K562 (cell line): ENCODE results near the gene CUL9. TPM values are rescaled to one million over a fixed set of nuclear protein-coding genes. Genes with fewer than 3 reads are reported as not detected.

Experiments
- DEAF1 ChIP-seq: fragments of 450-650 bp; formaldehyde crosslinking; IDR thresholded peaks from 2 replicates; pipeline ENCODE4 v1.4.0; 2020; ENCODE audit warnings: mild to moderate bottlenecking, moderate library complexity
- DPF2 ChIP-seq: fragments of 450-650 bp; IDR thresholded peaks from 2 replicates; pipeline ENCODE4 v1.6.1; 2016
- EWSR1 ChIP-seq: fragments of 450-650 bp; IDR thresholded peaks from 2 replicates; pipeline ENCODE4 v1.6.1; 2018; ENCODE audit warnings: borderline replicate concordance, mild to moderate bottlenecking, low read depth, moderate library complexity; ENCODE audit not compliant: partially characterized antibody
- FOXA3 ChIP-seq, 2 experiments: fragments of 450-650 bp in 1 of 2; sonication (generic) in 1 of 2; formaldehyde crosslinking; IDR thresholded peaks in 1 of 2; conservative IDR thresholded peaks in 1 of 2; 2 replicates each; pipeline versions ENCODE4 v1.4.0 to v1.8.0; 2020 to 2022; ENCODE audit warnings: mild to moderate bottlenecking in 2 of 2, missing genetic modification reagents in 1 of 2
- FOXJ2 ChIP-seq: fragments of 200-800 bp; sonication (Bioruptor generic); IDR thresholded peaks from 2 replicates; pipeline ENCODE4 v1.6.1; 2016; ENCODE audit warnings: missing genetic modification characterization, missing compliant biosample characterization
- HDAC3 ChIP-seq: fragments of 450-650 bp; IDR thresholded peaks from 2 replicates; pipeline ENCODE4 v1.6.1; 2018; ENCODE audit warnings: borderline replicate concordance, mild to moderate bottlenecking, moderate library complexity; ENCODE audit not compliant: partially characterized antibody
- KLF1 ChIP-seq: fragments of 450-650 bp; IDR thresholded peaks from 2 replicates; pipeline ENCODE4 v1.6.1; 2016; ENCODE audit warnings: missing genetic modification characterization, missing compliant biosample characterization
- NCOA6 ChIP-seq: fragments of 450-650 bp; IDR thresholded peaks from 2 replicates; pipeline ENCODE4 v1.6.1; 2017; ENCODE audit warnings: mild to moderate bottlenecking
- NEUROD1 ChIP-seq: fragments of 150-350 bp; IDR thresholded peaks from 2 replicates; pipeline ENCODE4 v1.6.1; 2014; ENCODE audit warnings: borderline replicate concordance, low read length, low read depth; ENCODE audit not compliant: partially characterized antibody
- NFE2 ChIP-seq: IDR thresholded peaks from 2 replicates; pipeline ENCODE4 v1.6.1; 2014; ENCODE audit warnings: antibody characterized with exemption, low read depth
- NR2F6 ChIP-seq: fragments of 450-650 bp; formaldehyde crosslinking; IDR thresholded peaks from 2 replicates; pipeline ENCODE4 v1.4.0; 2020; ENCODE audit warnings: mild to moderate bottlenecking
- PURB ChIP-seq: sonication (generic); formaldehyde crosslinking; IDR thresholded peaks from 2 replicates; pipeline ENCODE4 v1.9.0; 2021; ENCODE audit warnings: low read depth, mild to moderate bottlenecking, missing genetic modification reagents
- RBM25 ChIP-seq: fragments of 200-400 bp; formaldehyde crosslinking; IDR thresholded peaks from 2 replicates; pipeline ENCODE4 v1.6.1; 2018; ENCODE audit warnings: low read length, low read depth, moderate library complexity; ENCODE audit not compliant: severe bottlenecking
- SREBF2 ChIP-seq: sonication (generic); formaldehyde crosslinking; IDR thresholded peaks from 2 replicates; pipeline ENCODE4 v1.4.0; 2020; ENCODE audit warnings: mild to moderate bottlenecking, missing genetic modification reagents
- TBL1XR1 ChIP-seq, 2 experiments: IDR thresholded peaks; 2 replicates each; pipeline ENCODE4 v1.6.1; 2012; ENCODE audit warnings: improper control_type of control experiment in 2 of 2, low read length in 2 of 2, mild to moderate bottlenecking in 1 of 2
- ZNF239 ChIP-seq: fragments of 250-450 bp; sonication (Bioruptor Pico); IDR thresholded peaks from 2 replicates; pipeline ENCODE4 v1.4.0; 2020; ENCODE audit warnings: mild to moderate bottlenecking
- ZNF324 ChIP-seq: fragments of 250-450 bp; sonication (Bioruptor Pico); IDR thresholded peaks from 2 replicates; pipeline ENCODE4 v1.4.0; 2020; ENCODE audit warnings: mild to moderate bottlenecking
- ZNF668 ChIP-seq: fragments of 250-450 bp; sonication (Bioruptor Pico); IDR thresholded peaks from 2 replicates; pipeline ENCODE4 v1.8.0; 2022; ENCODE audit warnings: mild to moderate bottlenecking, inconsistent platforms
- ZNF77 ChIP-seq: fragments of 250-450 bp; sonication (Bioruptor Pico); IDR thresholded peaks from 2 replicates; pipeline ENCODE4 v1.5.0; 2020
- polyA plus RNA-seq, 8 experiments: library from polyadenylated mRNA; depleted of rRNA in 4 of 8; stranded (reverse) in 5 of 8; unstranded in 3 of 8; fragments of >200 nt; fragmentation: Nextera tagmentation in 2 of 8; fragmentation: Illumina TruSeq in 1 of 8; extraction: Ambion mirVana in 2 of 8; extraction: Trizol in 1 of 8; gene quantifications; 2 replicates each; pipeline versions ENCODE4 v1.2.1 to v1.2.3, GENCODE V29; 2011 to 2014; ENCODE audit warnings: inconsistent platforms in 1 of 8, missing spikeins in 1 of 8
- total RNA-seq, 7 experiments: library from RNA; depleted of rRNA in 6 of 7; stranded (reverse); fragments of >200 nt in 6 of 7; fragmentation: Illumina TruSeq in 2 of 7; extraction: Trizol in 2 of 7; gene quantifications; 2 replicates each; pipeline versions ENCODE4 v1.2.1 to v1.2.3, GENCODE V29; 2011 to 2021; ENCODE audit warnings: low replicate concordance in 1 of 7
- TF ChIP-seq, protein P1 (sequence below): fragments of 450-650 bp; IDR thresholded peaks from 2 replicates; pipeline ENCODE4 v1.7.0; 2016; ENCODE audit warnings: borderline replicate concordance
- TF ChIP-seq, protein P2 (sequence below): fragments of 250-450 bp; sonication (Bioruptor Pico); IDR thresholded peaks from 2 replicates; pipeline ENCODE4 v1.4.0; 2020; ENCODE audit warnings: mild to moderate bottlenecking, moderate library complexity

Gene CUL9
- total and polyA plus RNA-seq, 9 of the 15 experiments (the other 6 are each of a cell fraction or from before 2014, with no cell fraction given) = 0.50 to 20.7 (median 6.6) TPM

DNA sequence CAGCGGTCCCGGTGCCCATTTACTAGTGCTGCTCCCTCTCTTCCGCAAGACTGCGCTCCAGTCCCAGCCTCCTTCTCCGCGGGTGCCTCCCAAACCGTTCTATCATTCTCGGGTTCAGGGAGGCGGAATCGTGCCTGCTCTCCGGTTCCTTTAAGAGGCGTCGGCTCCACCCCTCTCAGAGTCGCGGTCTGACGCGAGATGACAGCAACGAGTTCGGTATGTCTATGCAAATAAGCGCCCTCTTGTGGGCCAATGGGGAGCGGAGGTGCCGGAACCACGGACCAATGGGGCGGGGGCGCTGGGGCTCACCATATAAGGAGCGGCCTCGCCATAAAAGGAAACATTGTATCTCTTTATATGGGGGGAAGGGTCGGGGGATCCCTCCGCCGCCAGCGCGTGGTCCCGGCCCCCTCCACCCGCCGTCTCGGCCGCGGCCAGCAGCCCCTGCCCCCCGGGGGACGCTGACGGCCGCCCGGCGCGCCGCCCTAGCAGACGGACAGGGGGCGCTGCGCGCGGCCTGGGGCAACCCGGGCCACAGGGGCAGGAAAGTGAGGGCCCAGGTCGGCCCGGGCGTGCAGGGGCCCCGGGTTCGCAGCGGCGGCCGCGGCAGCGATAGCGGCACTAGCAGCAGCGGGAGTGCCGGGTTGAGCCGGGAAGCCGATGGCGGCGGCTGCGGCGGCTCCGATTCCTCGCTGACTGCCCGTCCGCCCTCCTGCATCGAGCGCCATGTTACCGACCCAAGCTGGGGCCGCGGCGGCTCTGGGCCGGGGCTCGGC is 10.9 kb upstream of the CUL9 start, which contains the start of gene SRF (continued):
- TF ChIP-seq SREBF2 (CRISPR knock-in tag) (no peak), FOXA3 (CRISPR knock-in tag; conservative IDR thresholded peaks at IDR 0.05 in 1 of 2, IDR thresholded peaks at IDR 0.05 in 1 of 2) (peak in 1 of 2 experiments; percentile 44; a peak in 3 of 4 replicates), NEUROD1 (peak; percentile 8), ZNF77 (no peak), NFE2 (0 out of 2 replicates have a peak, but pooled peaks have one; percentile 5), ZNF239 (CRISPR knock-in tag) (no peak), EWSR1 (no peak), PURB (CRISPR knock-in tag) (no peak), KLF1 (tag) (peak; percentile 77), NCOA6 (no peak), ZNF324 (no peak), TBL1XR1 (IDR thresholded peaks at IDR 0.05; ENCODE audit: low read length in 2 of 2) (peak in 1 of 2 experiments; percentile 59; a peak in 1 of 4 replicates), FOXJ2 (peak; percentile 61; the same call in 1 of the 2 replicates), DPF2 (no peak), NR2F6 (CRISPR knock-in tag) (no peak), DEAF1 (CRISPR knock-in tag) (no peak), HDAC3 (no peak), RBM25 (peak; percentile 21), ZNF668 (CRISPR knock-in tag) (no peak)
- TF ChIP-seq, protein P1, sequence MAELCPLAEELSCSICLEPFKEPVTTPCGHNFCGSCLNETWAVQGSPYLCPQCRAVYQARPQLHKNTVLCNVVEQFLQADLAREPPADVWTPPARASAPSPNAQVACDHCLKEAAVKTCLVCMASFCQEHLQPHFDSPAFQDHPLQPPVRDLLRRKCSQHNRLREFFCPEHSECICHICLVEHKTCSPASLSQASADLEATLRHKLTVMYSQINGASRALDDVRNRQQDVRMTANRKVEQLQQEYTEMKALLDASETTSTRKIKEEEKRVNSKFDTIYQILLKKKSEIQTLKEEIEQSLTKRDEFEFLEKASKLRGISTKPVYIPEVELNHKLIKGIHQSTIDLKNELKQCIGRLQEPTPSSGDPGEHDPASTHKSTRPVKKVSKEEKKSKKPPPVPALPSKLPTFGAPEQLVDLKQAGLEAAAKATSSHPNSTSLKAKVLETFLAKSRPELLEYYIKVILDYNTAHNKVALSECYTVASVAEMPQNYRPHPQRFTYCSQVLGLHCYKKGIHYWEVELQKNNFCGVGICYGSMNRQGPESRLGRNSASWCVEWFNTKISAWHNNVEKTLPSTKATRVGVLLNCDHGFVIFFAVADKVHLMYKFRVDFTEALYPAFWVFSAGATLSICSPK = no peak
- TF ChIP-seq, protein P2, sequence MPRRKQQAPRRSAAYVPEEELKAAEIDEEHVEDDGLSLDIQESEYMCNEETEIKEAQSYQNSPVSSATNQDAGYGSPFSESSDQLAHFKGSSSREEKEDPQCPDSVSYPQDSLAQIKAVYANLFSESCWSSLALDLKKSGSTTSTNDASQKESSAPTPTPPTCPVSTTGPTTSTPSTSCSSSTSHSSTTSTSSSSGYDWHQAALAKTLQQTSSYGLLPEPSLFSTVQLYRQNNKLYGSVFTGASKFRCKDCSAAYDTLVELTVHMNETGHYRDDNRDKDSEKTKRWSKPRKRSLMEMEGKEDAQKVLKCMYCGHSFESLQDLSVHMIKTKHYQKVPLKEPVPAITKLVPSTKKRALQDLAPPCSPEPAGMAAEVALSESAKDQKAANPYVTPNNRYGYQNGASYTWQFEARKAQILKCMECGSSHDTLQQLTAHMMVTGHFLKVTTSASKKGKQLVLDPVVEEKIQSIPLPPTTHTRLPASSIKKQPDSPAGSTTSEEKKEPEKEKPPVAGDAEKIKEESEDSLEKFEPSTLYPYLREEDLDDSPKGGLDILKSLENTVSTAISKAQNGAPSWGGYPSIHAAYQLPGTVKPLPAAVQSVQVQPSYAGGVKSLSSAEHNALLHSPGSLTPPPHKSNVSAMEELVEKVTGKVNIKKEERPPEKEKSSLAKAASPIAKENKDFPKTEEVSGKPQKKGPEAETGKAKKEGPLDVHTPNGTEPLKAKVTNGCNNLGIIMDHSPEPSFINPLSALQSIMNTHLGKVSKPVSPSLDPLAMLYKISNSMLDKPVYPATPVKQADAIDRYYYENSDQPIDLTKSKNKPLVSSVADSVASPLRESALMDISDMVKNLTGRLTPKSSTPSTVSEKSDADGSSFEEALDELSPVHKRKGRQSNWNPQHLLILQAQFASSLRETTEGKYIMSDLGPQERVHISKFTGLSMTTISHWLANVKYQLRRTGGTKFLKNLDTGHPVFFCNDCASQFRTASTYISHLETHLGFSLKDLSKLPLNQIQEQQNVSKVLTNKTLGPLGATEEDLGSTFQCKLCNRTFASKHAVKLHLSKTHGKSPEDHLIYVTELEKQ (CRISPR knock-in tag) = no peak
